ENCODE data around the gene MAPKAP1.

Gene MAPKAP1

GRCh38 chr9:125513303-125513667 lies 193.7 kb downstream of the MAPKAP1 start:
- no peak for FAIRE-seq

GRCh38 chr9:125511789-125512660 lies 195.0 kb downstream of the MAPKAP1 start:
- FAIRE-seq (no peak), DNase-seq (ENCODE audit: insufficient read length) (no peak)
- TF ChIP-seq TAF1 (IDR thresholded peaks at IDR 0.05; ENCODE audit: borderline replicate concordance, low read depth, low read length): no peak
- no peak for TF ChIP-seq POLR2AphosphoS5 (IDR thresholded peaks at IDR 0.05; ENCODE audit: low read depth, low read length)
- no peak for TF ChIP-seq POLR2A (IDR thresholded peaks at IDR 0.05; ENCODE audit: low read depth, low read length)

More at GRCh38 chr9:125513303-125513667, 193.7 kb downstream of the MAPKAP1 start:
- TF ChIP-seq POLR2A (IDR thresholded peaks at IDR 0.05; ENCODE audit: low read depth, low read length): no peak
- TF ChIP-seq POLR2AphosphoS5 (IDR thresholded peaks at IDR 0.05; ENCODE audit: low read depth, low read length): no peak
- no peak for TF ChIP-seq TAF1 (IDR thresholded peaks at IDR 0.05; ENCODE audit: borderline replicate concordance, low read depth, low read length)
- no peak for DNase-seq (ENCODE audit: insufficient read length)

- TF ChIP-seq TAF1 (IDR thresholded peaks at IDR 0.05; ENCODE audit: borderline replicate concordance, low read depth, low read length) (no peak), POLR2AphosphoS5 (IDR thresholded peaks at IDR 0.05; ENCODE audit: low read depth, low read length) (no peak), POLR2A (IDR thresholded peaks at IDR 0.05; ENCODE audit: low read depth, low read length) (no peak)
- no peak for DNase-seq (ENCODE audit: insufficient read length)
- no peak for FAIRE-seq
Measured at GRCh38 chr9:125510980-125511379, 196.0 kb downstream of the MAPKAP1 start.

GRCh38 chr9:125509476-125509875 lies 197.5 kb downstream of the MAPKAP1 start:
- FAIRE-seq: no peak
- DNase-seq (ENCODE audit: insufficient read length): no peak
- no peak for TF ChIP-seq POLR2A (IDR thresholded peaks at IDR 0.05; ENCODE audit: low read depth, low read length)
- no peak for TF ChIP-seq TAF1 (IDR thresholded peaks at IDR 0.05; ENCODE audit: borderline replicate concordance, low read depth, low read length)
- TF ChIP-seq POLR2AphosphoS5 (IDR thresholded peaks at IDR 0.05; ENCODE audit: low read depth, low read length): no peak

- FAIRE-seq: no peak
Measured at GRCh38 chr9:125508249-125508648, 198.8 kb downstream of the MAPKAP1 start.

GRCh38 chr9:125507226-125507625 lies 199.8 kb downstream of the MAPKAP1 start:
- DNase-seq (ENCODE audit: insufficient read length) (no peak), FAIRE-seq (no peak)
- no peak for TF ChIP-seq POLR2A (IDR thresholded peaks at IDR 0.05; ENCODE audit: low read depth, low read length)
- TF ChIP-seq TAF1 (IDR thresholded peaks at IDR 0.05; ENCODE audit: borderline replicate concordance, low read depth, low read length): no peak
- no peak for TF ChIP-seq POLR2AphosphoS5 (IDR thresholded peaks at IDR 0.05; ENCODE audit: low read depth, low read length)

More at GRCh38 chr9:125508249-125508648, 198.8 kb downstream of the MAPKAP1 start:
- DNase-seq (ENCODE audit: insufficient read length): no peak
- TF ChIP-seq POLR2A (IDR thresholded peaks at IDR 0.05; ENCODE audit: low read depth, low read length): no peak
- no peak for TF ChIP-seq POLR2AphosphoS5 (IDR thresholded peaks at IDR 0.05; ENCODE audit: low read depth, low read length)
- TF ChIP-seq TAF1 (IDR thresholded peaks at IDR 0.05; ENCODE audit: borderline replicate concordance, low read depth, low read length): no peak

- TF ChIP-seq TAF1 (IDR thresholded peaks at IDR 0.05; ENCODE audit: borderline replicate concordance, low read depth, low read length): no peak
- TF ChIP-seq POLR2A (IDR thresholded peaks at IDR 0.05; ENCODE audit: low read depth, low read length): no peak
- no peak for TF ChIP-seq POLR2AphosphoS5 (IDR thresholded peaks at IDR 0.05; ENCODE audit: low read depth, low read length)
- DNase-seq (ENCODE audit: insufficient read length) (no peak), FAIRE-seq (no peak)
Measured at GRCh38 chr9:125505988-125506438, 201.0 kb downstream of the MAPKAP1 start.

- DNase-seq (ENCODE audit: insufficient read length): no peak
- TF ChIP-seq POLR2A (IDR thresholded peaks at IDR 0.05; ENCODE audit: low read depth, low read length): no peak
- TF ChIP-seq TAF1 (IDR thresholded peaks at IDR 0.05; ENCODE audit: borderline replicate concordance, low read depth, low read length): no peak
- TF ChIP-seq POLR2AphosphoS5 (IDR thresholded peaks at IDR 0.05; ENCODE audit: low read depth, low read length): no peak
- FAIRE-seq: no peak
Measured at GRCh38 chr9:125504616-125505015, 202.4 kb downstream of the MAPKAP1 start.

- DNase-seq (ENCODE audit: insufficient read length) (no peak), FAIRE-seq (no peak)
- no peak for TF ChIP-seq POLR2A (IDR thresholded peaks at IDR 0.05; ENCODE audit: low read depth, low read length)
- no peak for TF ChIP-seq POLR2AphosphoS5 (IDR thresholded peaks at IDR 0.05; ENCODE audit: low read depth, low read length)
- no peak for TF ChIP-seq TAF1 (IDR thresholded peaks at IDR 0.05; ENCODE audit: borderline replicate concordance, low read depth, low read length)
Measured at GRCh38 chr9:125497906-125498305, 209.1 kb downstream of the MAPKAP1 start.

- DNase-seq (ENCODE audit: insufficient read length) (no peak), FAIRE-seq (no peak)
- TF ChIP-seq POLR2AphosphoS5 (IDR thresholded peaks at IDR 0.05; ENCODE audit: low read depth, low read length): no peak
- no peak for TF ChIP-seq POLR2A (IDR thresholded peaks at IDR 0.05; ENCODE audit: low read depth, low read length)
- TF ChIP-seq TAF1 (IDR thresholded peaks at IDR 0.05; ENCODE audit: borderline replicate concordance, low read depth, low read length): no peak
Measured at GRCh38 chr9:125497478-125497877, 209.5 kb downstream of the MAPKAP1 start.

GRCh38 chr9:125496313-125496834 lies 210.6 kb downstream of the MAPKAP1 start:
- TF ChIP-seq POLR2A (IDR thresholded peaks at IDR 0.05; ENCODE audit: low read depth, low read length) (no peak), TAF1 (IDR thresholded peaks at IDR 0.05; ENCODE audit: borderline replicate concordance, low read depth, low read length) (no peak), POLR2AphosphoS5 (IDR thresholded peaks at IDR 0.05; ENCODE audit: low read depth, low read length) (no peak)
- DNase-seq (ENCODE audit: insufficient read length): no peak
- no peak for FAIRE-seq
